ENCODE data around the gene LRRC55.

The LRRC55 gene

DNA sequence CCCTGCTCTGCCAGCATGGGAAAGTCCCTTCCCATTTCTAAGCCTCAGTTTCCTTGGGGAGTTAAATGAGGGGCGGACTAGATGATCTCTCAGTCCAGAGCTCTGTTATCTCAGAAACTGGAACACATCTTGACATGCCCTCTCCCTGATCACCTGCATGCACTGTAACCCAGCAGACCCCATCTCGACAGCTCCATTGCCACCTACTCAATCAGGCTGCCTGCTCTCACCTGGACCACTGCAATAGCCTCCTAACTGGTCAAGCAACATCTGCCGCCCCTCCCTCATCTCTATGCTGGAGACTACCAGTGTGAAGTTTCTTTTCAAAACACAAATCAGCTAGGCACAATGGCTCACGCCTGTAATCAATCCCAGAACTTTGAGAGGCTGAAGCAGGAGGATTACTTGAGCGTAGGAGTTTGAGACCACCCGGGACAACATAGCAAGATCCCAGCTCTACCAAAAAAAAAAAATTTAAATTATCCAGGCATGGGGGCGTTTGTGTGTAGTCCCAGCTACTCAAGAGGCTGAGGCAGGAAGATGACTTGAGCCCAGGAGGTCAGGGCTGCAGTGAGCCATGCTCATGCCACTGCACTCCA lies 22.2 kb downstream of the LRRC55 start:
- DNase-seq = no peak

DNA sequence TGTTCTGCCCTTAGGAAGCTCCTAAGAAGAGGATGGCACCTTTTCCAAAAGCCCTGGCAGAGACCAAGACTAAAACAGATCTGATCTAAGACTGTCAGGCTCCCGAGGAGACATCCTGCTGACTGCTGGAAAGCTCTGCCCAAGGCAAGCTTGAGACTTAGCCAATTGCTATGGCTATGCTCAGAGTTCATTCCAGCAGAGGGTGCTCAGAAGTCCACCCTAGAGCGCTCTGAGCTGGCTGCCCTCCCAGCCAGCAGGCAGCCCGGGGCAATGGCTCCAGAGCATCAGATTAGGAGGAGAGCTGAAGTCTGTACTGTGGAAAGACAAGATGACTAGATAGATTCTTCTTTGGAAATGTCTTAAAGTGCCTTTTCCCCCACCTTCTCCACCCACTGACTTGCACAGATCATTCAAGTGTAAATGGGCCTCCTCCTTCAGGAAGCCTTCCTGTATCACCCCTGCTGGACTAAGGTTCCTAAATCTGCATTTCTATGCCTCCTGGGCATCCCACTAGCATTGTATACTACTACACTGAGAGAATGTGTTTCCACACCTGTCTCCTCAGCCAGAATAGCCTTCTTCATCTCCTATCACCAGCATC lies 23.4 kb downstream of the LRRC55 start:
- no peak for DNase-seq

DNA sequence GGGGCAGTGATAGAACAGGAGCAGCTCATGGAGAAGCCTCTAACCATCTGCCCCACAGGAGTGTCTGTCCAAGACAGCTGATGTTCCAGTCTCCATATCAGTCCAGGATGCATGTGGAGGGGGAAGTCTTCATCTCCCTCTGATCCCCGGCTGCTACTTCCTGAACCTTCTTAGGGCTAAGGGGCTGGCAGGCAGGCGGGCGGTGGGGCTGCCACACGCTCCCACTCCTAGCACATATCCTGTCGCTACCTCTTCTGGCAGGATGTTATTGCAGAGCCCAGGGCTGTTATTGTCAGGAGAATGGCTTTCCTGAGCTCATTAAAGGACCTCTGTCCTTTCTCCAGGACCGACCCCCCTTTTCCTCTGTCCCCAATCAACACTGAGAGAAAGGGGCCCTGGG lies 25.4 kb downstream of the LRRC55 start:
- DNase-seq = no peak

- DNase-seq = no peak
Observed at GRCh38 chr11:57210781-57211180, 29.0 kb downstream of the LRRC55 start.

GRCh38 chr11:57213342-57214097 lies 31.8 kb downstream of the LRRC55 start:
- DNase-seq = no peak

GRCh38 chr11:57214098-57214417 lies 32.3 kb downstream of the LRRC55 start:
- DNase-seq = no peak

DNA sequence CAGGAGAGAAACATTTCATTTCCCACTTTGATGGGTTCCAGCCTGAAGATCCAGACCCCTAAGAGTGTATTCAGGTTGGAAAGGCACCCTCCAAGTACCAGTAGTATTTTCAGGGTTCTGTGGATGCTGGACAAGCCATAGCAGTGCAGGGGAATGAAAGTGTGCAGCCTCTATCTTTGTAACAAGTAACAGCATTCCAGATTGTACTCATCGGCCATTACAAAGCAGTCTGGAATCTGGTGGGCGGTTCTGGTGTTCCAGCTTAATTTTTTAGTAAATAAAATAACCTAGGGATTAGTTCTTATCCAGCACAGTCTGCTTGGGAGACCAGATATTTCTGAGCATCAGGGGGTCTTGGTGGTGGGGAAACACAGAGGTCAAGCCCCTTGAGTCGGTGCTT lies 32.7 kb downstream of the LRRC55 start:
- DNase-seq = no peak

- no peak for DNase-seq
Observed at GRCh38 chr11:57216463-57216862, 34.7 kb downstream of the LRRC55 start.

DNA sequence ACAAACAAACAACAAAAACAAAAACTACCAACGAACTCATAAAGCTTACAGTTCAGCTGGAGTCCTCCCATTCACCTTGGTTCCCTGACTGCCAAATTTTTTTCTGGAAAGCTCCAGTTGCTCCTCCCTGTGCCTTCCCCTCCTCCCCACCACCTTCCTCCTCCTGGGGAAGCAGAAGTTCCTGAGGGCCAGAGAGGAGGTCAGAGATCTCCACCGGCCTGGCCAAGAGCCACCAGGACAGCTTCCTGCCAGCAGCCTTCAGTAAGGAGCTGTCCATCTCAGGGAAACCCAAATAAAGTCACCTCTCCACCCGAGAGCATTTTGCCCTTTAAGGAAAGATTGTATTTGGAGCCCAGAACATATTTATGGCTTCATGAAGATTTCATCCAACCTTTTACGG lies 35.3 kb downstream of the LRRC55 start:
- no peak for DNase-seq

GRCh38 chr11:57219021-57219627 lies 37.4 kb downstream of the LRRC55 start:
- no peak for DNase-seq

GRCh38 chr11:57222239-57222638 lies 40.5 kb downstream of the LRRC55 start:
- no peak for DNase-seq

- no peak for DNase-seq
Observed at GRCh38 chr11:57223601-57224000, 41.8 kb downstream of the LRRC55 start.

GRCh38 chr11:57224128-57224527 lies 42.4 kb downstream of the LRRC55 start:
- no peak for DNase-seq

GRCh38 chr11:57224537-57224936 lies 42.8 kb downstream of the LRRC55 start:
- no peak for DNase-seq

DNA sequence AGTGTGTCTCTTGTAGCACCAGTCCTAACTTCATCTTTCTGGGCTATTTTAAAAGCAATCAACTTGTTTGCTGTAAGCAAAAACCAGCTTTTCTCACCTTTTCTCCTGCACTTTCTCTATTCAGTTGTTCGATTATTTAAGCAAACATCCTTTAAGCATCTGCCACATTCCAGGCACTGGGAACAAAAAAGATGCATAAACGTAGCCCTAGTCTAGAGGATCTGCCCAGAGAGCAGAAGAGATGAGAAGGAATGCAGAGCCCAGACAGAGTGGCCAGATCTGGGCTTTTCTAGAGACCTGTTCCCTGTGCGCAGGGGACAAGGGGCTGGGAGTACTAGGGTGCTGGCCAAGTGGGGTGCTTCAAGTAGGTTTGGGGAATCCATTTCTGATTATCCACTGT lies 46.8 kb downstream of the LRRC55 start:
- no peak for DNase-seq

GRCh38 chr11:57230316-57230715 lies 48.6 kb downstream of the LRRC55 start:
- no peak for DNase-seq

DNA sequence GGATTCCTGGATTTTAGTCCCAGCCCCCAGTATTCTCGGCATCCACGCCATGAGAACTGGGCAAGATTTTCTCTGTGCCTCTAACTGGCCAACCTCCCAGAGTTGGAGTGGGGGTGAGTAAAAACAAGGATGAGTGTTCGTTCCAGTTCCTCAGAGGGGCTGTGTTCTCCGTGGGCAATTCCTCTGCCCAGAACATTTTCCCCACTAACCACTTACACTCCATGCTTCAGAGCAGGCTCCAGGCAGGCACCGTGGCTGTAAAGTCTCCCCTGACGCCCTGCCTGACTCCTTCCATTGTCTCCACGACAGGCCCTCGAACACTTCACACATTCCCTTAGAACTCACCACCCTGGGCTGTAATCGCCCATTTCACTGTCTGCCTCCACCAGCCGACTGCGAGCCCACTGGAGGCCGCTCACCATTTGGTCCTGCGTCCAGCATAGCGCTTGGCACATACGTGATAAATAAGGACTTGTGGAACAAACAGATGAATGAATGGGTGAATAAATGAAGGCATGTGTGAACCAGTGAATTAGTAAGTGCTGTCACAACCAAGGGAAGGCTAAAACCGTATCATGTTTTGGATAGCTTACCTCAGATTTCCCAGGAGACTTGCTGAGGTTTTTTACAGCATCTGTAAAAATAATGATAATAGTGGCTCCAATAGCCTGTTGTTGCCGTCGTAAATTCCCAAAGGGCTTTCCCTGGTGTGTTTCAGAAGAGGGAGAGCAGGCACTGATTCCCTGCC lies 49.2 kb downstream of the LRRC55 start:
- DNase-seq = no peak

DNA sequence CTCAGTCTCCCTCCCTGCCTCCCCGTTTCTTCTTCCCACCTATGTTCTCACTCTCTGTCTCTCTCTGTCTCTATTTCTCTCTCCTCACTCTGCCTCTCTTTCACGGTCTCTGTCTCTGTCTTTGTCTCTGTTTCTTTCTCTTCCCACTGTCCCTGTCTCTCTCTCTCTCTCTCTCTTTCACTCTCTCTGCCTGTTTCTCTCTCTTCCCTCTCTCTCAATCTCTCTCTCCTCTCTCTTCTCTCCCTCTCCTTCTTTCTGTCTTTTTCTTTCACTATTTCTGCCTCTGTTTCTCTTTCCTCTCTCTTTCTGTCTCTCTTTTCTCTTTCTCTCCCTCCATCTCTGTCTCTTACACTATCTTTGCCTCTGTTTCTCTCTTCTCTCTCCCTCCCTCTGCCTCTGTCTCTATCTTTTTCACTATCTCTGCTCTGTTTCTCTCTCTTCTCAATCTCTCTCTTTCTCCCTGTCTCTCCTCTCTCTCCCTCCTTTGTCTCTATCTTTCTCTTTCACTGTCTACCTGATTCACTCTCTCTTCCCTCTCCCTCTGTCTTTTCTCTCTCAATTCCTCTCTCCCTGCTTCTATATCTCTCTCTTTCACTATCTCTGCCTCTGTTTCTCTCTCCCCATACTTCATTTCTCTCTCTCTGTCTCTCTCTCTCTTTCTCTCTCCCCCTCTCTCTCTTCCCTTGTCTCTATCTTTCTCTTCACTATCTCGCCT lies 49.9 kb downstream of the LRRC55 start:
- DNase-seq = no peak

GRCh38 chr11:57233702-57234101 lies 51.9 kb downstream of the LRRC55 start:
- DNase-seq = no peak

DNA sequence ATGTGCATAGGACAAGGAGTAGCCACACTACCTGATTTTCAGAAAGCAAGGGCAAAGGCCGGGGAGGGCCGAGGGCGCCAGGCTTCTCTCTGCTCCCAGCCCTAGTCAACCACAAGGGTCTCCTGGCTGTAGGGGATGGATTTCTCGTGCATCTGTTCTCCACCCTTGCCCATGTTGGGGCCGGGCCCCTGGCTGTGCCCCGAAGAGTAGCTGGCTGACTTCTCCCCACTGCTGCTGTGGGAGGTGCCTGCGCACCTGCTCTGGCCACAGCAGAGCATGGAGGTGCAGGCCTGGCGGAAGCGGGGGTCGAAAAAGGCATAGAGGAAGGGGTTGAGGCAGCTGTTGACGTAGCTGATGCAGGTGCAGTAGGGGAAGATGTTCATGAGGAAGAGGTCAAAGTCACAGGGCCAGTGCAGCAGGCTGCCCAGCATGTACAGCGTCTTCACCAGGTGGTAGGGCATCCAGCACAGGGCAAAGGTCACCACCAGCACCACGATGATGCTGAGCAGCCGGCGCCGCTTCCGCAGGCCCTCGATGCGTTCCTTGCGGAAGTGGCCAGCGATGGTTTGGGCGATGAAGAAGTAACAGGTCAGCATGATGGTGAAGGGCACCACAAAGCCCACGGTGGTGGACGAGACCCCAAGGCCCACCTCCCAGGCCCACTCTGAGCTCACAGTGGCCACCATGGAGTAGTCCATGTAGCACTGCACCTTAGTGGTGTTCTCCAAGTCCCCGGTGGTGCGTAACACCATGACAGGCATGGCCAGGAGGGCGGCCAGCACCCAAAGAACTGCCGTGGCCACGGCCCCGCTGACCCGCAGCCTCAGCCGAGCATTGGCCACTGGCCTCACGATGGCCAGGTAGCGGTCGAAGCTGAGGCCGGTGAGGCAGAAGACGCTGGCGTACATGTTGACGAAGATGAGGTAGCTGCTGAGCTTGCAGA lies 54.3 kb downstream of the LRRC55 start:
- DNase-seq = no peak

DNA sequence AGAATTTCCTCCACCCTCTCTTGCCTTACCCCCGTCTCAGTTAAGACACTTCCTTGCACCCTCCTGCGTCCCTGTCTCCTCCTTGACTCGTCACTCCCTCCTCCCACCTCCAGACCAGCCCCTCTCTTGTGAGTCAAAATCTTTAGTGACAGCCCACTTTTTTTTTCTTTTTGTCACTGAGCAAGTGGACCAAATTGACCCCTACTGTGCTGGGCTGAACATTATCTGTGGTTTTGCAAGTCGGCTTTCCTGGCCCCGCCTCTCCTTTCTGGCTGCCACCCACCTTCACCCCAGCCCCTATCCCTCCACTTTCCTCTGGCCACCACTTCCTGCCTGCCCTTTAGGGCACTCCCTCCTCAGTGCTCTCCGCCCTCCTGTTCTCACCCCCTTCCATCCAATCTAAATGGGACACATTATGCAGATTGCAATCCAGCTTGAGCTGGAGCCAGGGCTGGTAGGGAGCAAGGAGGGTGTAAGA lies 55.5 kb downstream of the LRRC55 start, which contains the start of gene APLNR:
APLNR (minus strand) TSS at position 47 of the 478 bp plus-strand sequence. CDS start 246 bp downstream, outside the sequence.
- DNase-seq = no peak
